ENCODE measurements around the gene TBC1D24.

GRCh38 chr16:2474877-2475412 is at the start of gene TBC1D24:
- no peak for TF ChIP-seq CTCF (optimal IDR thresholded peaks at IDR 0.05 in 1 of 3, IDR thresholded peaks at IDR 0.05 in 1 of 3, conservative IDR thresholded peaks at IDR 0.05 in 1 of 3; ENCODE audit: extremely low read depth in 1 of 3, insufficient read depth in 2 of 3, low read length in 3 of 3)
- no peak for TF ChIP-seq EZH2 (IDR thresholded peaks at IDR 0.05; ENCODE audit: low read length)
